Sigmoid colon (tissue), 7 donors: ENCODE data around the gene CXCL11. TPM values are rescaled to one million over a fixed set of nuclear protein-coding genes. Genes with fewer than 3 reads are reported as not detected.

Experiments
- DNase-seq: peaks from one replicate; pipeline ENCODE4 v3.0.0-alpha.2; 2019
- H3K27ac ChIP-seq, 4 donors: fragments of 200-600 bp; sonication (generic); one replicate each; pipeline ENCODE4 v1.5.1; 2016 to 2019; ENCODE audit warnings: mild to moderate bottlenecking in 1 of 4
- H3K27me3 ChIP-seq, 3 donors: fragments of 200-600 bp; sonication (generic); one replicate each; pipeline ENCODE4 v1.5.1; 2019; ENCODE audit warnings: mild to moderate bottlenecking in 1 of 3
- H3K36me3 ChIP-seq, 4 donors: fragments of 200-600 bp; sonication (generic); one replicate each; pipeline ENCODE4 v1.5.1; 2016 to 2019
- H3K4me1 ChIP-seq, 4 donors: fragments of 200-600 bp; sonication (generic); one replicate each; pipeline ENCODE4 v1.5.1; 2017 to 2019
- H3K4me3 ChIP-seq, 4 donors: fragments of 200-600 bp; sonication (generic); one replicate each; pipeline ENCODE4 v1.5.1; 2017 to 2019; ENCODE audit warnings: mild to moderate bottlenecking in 2 of 4, moderate library complexity in 1 of 4
- H3K9me3 ChIP-seq, 4 donors: fragments of 200-600 bp in 3 of 4; sonication (generic) in 3 of 4; one replicate each; pipeline versions ENCODE4 v1.5.1 to v1.6.1; 2013 to 2019
- CTCF ChIP-seq, 4 experiments: fragments of 450-650 bp in 3 of 4; fragments of 200-600 bp in 1 of 4; IDR thresholded peaks; one replicate each; pipeline ENCODE4 v1.5.1; 2016 to 2019; ENCODE audit warnings: antibody characterized with exemption in 4 of 4, mild to moderate bottlenecking in 3 of 4, moderate library complexity in 2 of 4
- EP300 ChIP-seq, 4 donors: sonication (generic); formaldehyde crosslinking; IDR thresholded peaks; one replicate each; pipeline ENCODE4 v1.6.1; 2017; ENCODE audit warnings: antibody characterized with exemption in 4 of 4
- POLR2A ChIP-seq, 2 donors: fragments of 450-650 bp; IDR thresholded peaks; one replicate each; pipeline ENCODE4 v1.6.1; 2016; ENCODE audit warnings: antibody characterized with exemption in 2 of 2, mild to moderate bottlenecking in 2 of 2, moderate library complexity in 2 of 2
- POLR2AphosphoS5 ChIP-seq, 4 donors: sonication (generic); formaldehyde crosslinking; IDR thresholded peaks; one replicate each; pipeline ENCODE4 v1.6.1; 2017; ENCODE audit warnings: antibody characterized with exemption in 4 of 4
- WGBS, 2 donors: extraction: QIAGEN DNeasy Blood & Tissue Kit; methylation state at CpG; one replicate each; pipeline ENCODE4 v1.1.7; 2013; 5-methylcytosine and 5-hydroxymethylcytosine counted together
- intact Hi-C: fragments of 100-400 bp; cut with DNase I; formaldehyde crosslinking; loops from one replicate; pipeline ENCODE4 v1.15.1; 2023
- polyA plus RNA-seq, 3 donors: library from polyadenylated mRNA; stranded (reverse); fragments of 200-250 nt; gene quantifications; one replicate each; pipeline ENCODE4 v1.2.3, GENCODE V29; 2013
- total RNA-seq, 4 donors: library from RNA; depleted of rRNA; stranded (reverse); fragments of >200 nt; gene quantifications; one replicate each; pipeline ENCODE4 v1.1.0, GENCODE V29; 2016
- donor health status: healthy with polysubstance abuse.
- donor health status: Bipolar disorder and iron deficiency.
- donor health status: healthy.

CXCL11 gene
- total and polyA plus RNA-seq, 7 donors: 22.0 TPM; not detected in 6

DNA sequence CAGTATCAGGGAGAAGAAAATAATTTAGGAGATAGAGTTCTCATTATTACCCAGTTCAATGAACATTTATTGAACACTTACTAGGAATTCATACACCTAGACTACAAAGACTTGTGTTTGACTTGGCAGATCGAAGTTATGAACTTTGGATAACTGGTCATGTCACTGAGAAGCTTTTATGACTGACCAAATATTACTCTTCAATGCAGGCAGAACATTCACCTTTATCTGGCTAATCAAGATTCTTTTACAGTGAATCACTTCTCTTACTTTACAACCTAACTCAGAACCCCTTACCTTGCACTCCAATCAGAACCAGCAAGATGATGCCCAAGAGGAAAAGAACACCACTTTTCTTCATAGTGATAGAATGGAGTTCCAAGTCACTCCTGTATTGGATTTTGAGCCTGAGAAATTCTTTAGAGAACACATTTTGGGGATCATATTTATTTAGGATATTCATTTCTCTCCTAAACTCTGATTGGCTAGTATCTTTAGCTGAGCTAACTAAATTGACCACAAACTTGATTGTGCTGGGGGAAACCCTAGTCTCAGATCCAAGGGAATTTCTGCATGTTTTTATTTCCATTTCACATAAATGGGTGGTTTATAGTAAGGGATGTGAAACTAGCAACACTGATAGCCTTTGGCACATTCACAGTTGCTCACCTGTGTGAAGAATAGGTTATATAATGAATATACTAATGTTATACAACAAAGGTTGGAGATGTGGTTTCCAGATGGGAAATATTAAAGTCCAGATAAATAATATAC is 28.6 kb downstream of the CXCL11 start, which contains the start of gene CXCL9:
TSS of gene CXCL9 (minus strand) at position 421 of the 774 bp plus-strand sequence. CDS start at position 361, 60 bp downstream.
- no peak for DNase-seq
- H3K9me3 ChIP-seq: no peaks in the 10 kb centered on the region
- no peak within 1 kb of the TSS for H3K27ac ChIP-seq
- H3K27me3 ChIP-seq: no peaks in the 10 kb centered on the region
- WGBS, 2 donors: 23 to 65% methylated on average over 1 of the region's 1 CpG
- no peak within 1 kb of the TSS for H3K4me3 ChIP-seq
- no peaks in the 10 kb centered on the region for H3K36me3 ChIP-seq
- TF ChIP-seq CTCF (IDR thresholded peaks at IDR 0.05) (no peak), POLR2AphosphoS5 (IDR thresholded peaks at IDR 0.05) (no peak), POLR2A (IDR thresholded peaks at IDR 0.05) (no peak), EP300 (IDR thresholded peaks at IDR 0.05) (no peak)
- intact Hi-C loops: no loop called here
- H3K4me1 ChIP-seq: peaks cover 0 to 10% (median 9%) of the 10 kb centered on the region in 4 donors

- Histone ChIP-seq H3K4me1 (no peaks in the 10 kb centered on the region), H3K27ac (no peak overlapping the region), H3K36me3 (no peaks in the 10 kb centered on the region), H3K27me3 (no peaks in the 10 kb centered on the region), H3K4me3 (no peak overlapping the region), H3K9me3 (no peaks in the 10 kb centered on the region)
- intact Hi-C loops: no loop called here
- WGBS, 2 donors: 89 to 91% methylated on average over 3 of the region's 3 CpGs
- DNase-seq: no peak
- TF ChIP-seq EP300 (IDR thresholded peaks at IDR 0.05): no peak
- no peak for TF ChIP-seq POLR2AphosphoS5 (IDR thresholded peaks at IDR 0.05)
- no peak for TF ChIP-seq CTCF (IDR thresholded peaks at IDR 0.05)
- no peak for TF ChIP-seq POLR2A (IDR thresholded peaks at IDR 0.05)
Observed at GRCh38 chr4:76003620-76004019, 32.2 kb downstream of the CXCL11 start.

GRCh38 chr4:76003035-76003434 is 32.8 kb downstream of the CXCL11 start:
- no peaks in the 10 kb centered on the region for H3K36me3 ChIP-seq
- no peak for TF ChIP-seq EP300 (IDR thresholded peaks at IDR 0.05)
- TF ChIP-seq POLR2AphosphoS5 (IDR thresholded peaks at IDR 0.05): no peak
- no peak for TF ChIP-seq CTCF (IDR thresholded peaks at IDR 0.05)
- H3K27me3 ChIP-seq: no peaks in the 10 kb centered on the region
- no peaks in the 10 kb centered on the region for H3K4me1 ChIP-seq
- no peaks in the 10 kb centered on the region for H3K9me3 ChIP-seq
- no peak for DNase-seq
- no peak overlapping the region for H3K4me3 ChIP-seq
- intact Hi-C loops: no loop called here
- H3K27ac ChIP-seq: no peak overlapping the region
- 64 to 81% methylated on average over 2 of the region's 2 CpGs for WGBS, 2 donors

GRCh38 chr4:76002176-76002575 is 33.7 kb downstream of the CXCL11 start:
- Histone ChIP-seq H3K4me3 (no peak overlapping the region), H3K27me3 (no peaks in the 10 kb centered on the region), H3K9me3 (no peaks in the 10 kb centered on the region), H3K36me3 (no peaks in the 10 kb centered on the region), H3K27ac (no peak overlapping the region), H3K4me1 (no peaks in the 10 kb centered on the region)
- no peak for TF ChIP-seq CTCF (IDR thresholded peaks at IDR 0.05)
- no peak for TF ChIP-seq POLR2A (IDR thresholded peaks at IDR 0.05)
- no peak for TF ChIP-seq EP300 (IDR thresholded peaks at IDR 0.05)
- TF ChIP-seq POLR2AphosphoS5 (IDR thresholded peaks at IDR 0.05): no peak
- DNase-seq: no peak
- WGBS, 2 donors: 35 to 73% methylated on average over 4 of the region's 4 CpGs
- intact Hi-C loops: no loop called here
